HCT116 (cell line): ENCODE measurements around the gene TLX3. TPM values are rescaled to one million over a fixed set of nuclear protein-coding genes. Genes with fewer than 3 reads are reported as not detected.

Source experiments
- ATAC-seq: fragments of 200-7000 bp; cut with Tn5 transposase; 2 replicates; pipeline ENCODE4 v1.9.1; 2020; ENCODE audit warnings: mild to moderate bottlenecking, moderate library complexity
- BruUV-seq: library from RNA; stranded (reverse); fragments of 400-500 nt; replicated peaks from 2 replicates; lab custom pipeline; 2021; lab: Mats Ljungman, UMichigan
- CTCF ChIA-PET: fragments of 300-600 bp; sonication (Branson Sonifier 250); formaldehyde crosslinking; loops from one replicate; lab custom pipeline; 2021; ENCODE audit warnings: antibody characterized with exemption; lab: Charles Lee
- POLR2A ChIA-PET: fragments of 300-600, 350-600 bp; sonication (Branson Sonifier 250); formaldehyde crosslinking; loops from one replicate; lab custom pipeline; 2021; ENCODE audit warnings: antibody characterized with exemption; lab: Charles Lee
- RAD21 ChIA-PET, 2 experiments: fragments of 300-600 bp; sonication (Branson Sonifier 250); formaldehyde crosslinking; loops; one replicate each; lab custom pipeline; 2023; ENCODE audit warnings: low total read pairs in 2 of 2; ENCODE audit not compliant: uncharacterized antibody in 2 of 2, unreplicated experiment in 2 of 2, low non-redundant PET in 1 of 2; lab: Charles Lee
- DNase-seq: peaks from one replicate; pipeline ENCODE4 v3.0.0-alpha.2; 2010; ENCODE audit warnings: low read depth, low spot score
- H2AFZ ChIP-seq: fragments of 200-600 bp; shearing (Covaris generic), sonication (generic); 2 replicates; pipeline ENCODE4 v1.6.1; 2017; ENCODE audit warnings: low read depth, mixed run types, mixed read lengths, antibody characterized with exemption, low read length; ENCODE audit not compliant: poor library complexity, severe bottlenecking
- H3K27ac ChIP-seq: 2 replicates; pipeline ENCODE4 v1.5.1; 2012; ENCODE audit warnings: low read depth, low read length
- H3K27me3 ChIP-seq: fragments of 200-600 bp; sonication (generic); 2 replicates; pipeline ENCODE4 v1.6.1; 2016; ENCODE audit warnings: mixed run types, low read length, mixed read lengths; ENCODE audit not compliant: insufficient read depth
- H3K36me3 ChIP-seq, 2 experiments: fragments of 200-500 bp in 1 of 2; fragments of 200-600 bp in 1 of 2; sonication (Bioruptor generic) in 1 of 2; sonication (generic) in 1 of 2; 2 replicates each; pipeline versions ENCODE4 v1.5.1 to v1.6.1; 2014 to 2016; ENCODE audit warnings: low read length in 2 of 2, inconsistent platforms in 1 of 2, mixed read lengths in 1 of 2, mixed run types in 1 of 2; ENCODE audit not compliant: insufficient read depth in 2 of 2, control insufficient read depth in 1 of 2
- H3K4me1 ChIP-seq, 2 experiments: fragments of 200-600 bp in 1 of 2; sonication (generic) in 1 of 2; 2 replicates each; pipeline versions ENCODE4 v1.5.1 to v1.6.1; 2012 to 2017; ENCODE audit warnings: low read length in 2 of 2, inconsistent platforms in 1 of 2, mild to moderate bottlenecking in 1 of 2, mixed read lengths in 1 of 2, mixed run types in 1 of 2, moderate library complexity in 1 of 2; ENCODE audit not compliant: insufficient read depth in 2 of 2, control insufficient read depth in 1 of 2
- H3K4me2 ChIP-seq: fragments of 200-600 bp; sonication (generic); 2 replicates; pipeline ENCODE4 v1.6.1; 2017; ENCODE audit warnings: mixed run types, low read length, mixed read lengths
- H3K4me3 ChIP-seq, 2 experiments: fragments of 200-600 bp in 1 of 2; sonication (generic) in 1 of 2; replicated peaks in 1 of 2; 2 replicates each; pipeline ENCODE4 v1.5.1; 2011 to 2016; ENCODE audit warnings: low read length in 2 of 2, control low read depth in 1 of 2, low read depth in 1 of 2, mild to moderate bottlenecking in 1 of 2, mixed read lengths in 1 of 2, mixed run types in 1 of 2
- H3K79me2 ChIP-seq: fragments of 200-600 bp; sonication (generic); 2 replicates; pipeline ENCODE4 v1.6.1; 2017; ENCODE audit warnings: mild to moderate bottlenecking, mixed run types, low read length, moderate library complexity, mixed read lengths; ENCODE audit not compliant: insufficient read depth
- H3K9ac ChIP-seq: fragments of 200-600 bp; sonication (generic); 2 replicates; pipeline ENCODE4 v1.6.1; 2016; ENCODE audit warnings: low read length, mixed read lengths
- H3K9me2 ChIP-seq: fragments of 200-600 bp; sonication (generic), shearing (Covaris generic); 2 replicates; pipeline ENCODE4 v1.6.1; 2017; ENCODE audit warnings: mixed run types, mild to moderate bottlenecking, moderate library complexity; ENCODE audit not compliant: insufficient read depth
- H3K9me3 ChIP-seq, 2 experiments: fragments of 200-500 bp in 1 of 2; fragments of 200-600 bp in 1 of 2; sonication (Bioruptor generic) in 1 of 2; sonication (generic) in 1 of 2; 2 replicates each; pipeline ENCODE4 v1.6.1; 2014 to 2017; ENCODE audit warnings: low read length in 2 of 2, mixed read lengths in 2 of 2, inconsistent platforms in 1 of 2, low read depth in 1 of 2, mild to moderate bottlenecking in 1 of 2, mixed run types in 1 of 2, moderate library complexity in 1 of 2; ENCODE audit not compliant: control insufficient read depth in 1 of 2, insufficient read depth in 1 of 2
- H4K20me1 ChIP-seq: fragments of 200-600 bp; sonication (generic), shearing (Covaris generic); 2 replicates; pipeline ENCODE4 v1.6.1; 2017; ENCODE audit warnings: mixed run types, mild to moderate bottlenecking, moderate library complexity; ENCODE audit not compliant: insufficient read depth
- CEBPB ChIP-seq: IDR thresholded peaks from 2 replicates; pipeline ENCODE4 v1.6.1; 2012; ENCODE audit warnings: low read depth
- EZH2phosphoT487 ChIP-seq: fragments of 200-600 bp; IDR thresholded peaks from 2 replicates; pipeline ENCODE4 v1.6.1; 2018; ENCODE audit warnings: antibody characterized with exemption, borderline replicate concordance
- JUND ChIP-seq: IDR thresholded peaks from 2 replicates; pipeline ENCODE4 v1.6.1; 2012
- POLR2A ChIP-seq: IDR thresholded peaks from 2 replicates; pipeline ENCODE4 v1.7.0; 2011; ENCODE audit warnings: borderline replicate concordance; ENCODE audit not compliant: insufficient read depth, insufficient read length; ENCODE audit errors: extremely low read depth
- POLR2AphosphoS5 ChIP-seq: IDR thresholded peaks from 2 replicates; pipeline ENCODE4 v1.6.1; 2011; ENCODE audit warnings: mild to moderate bottlenecking, low read depth, low read length, moderate library complexity
- RAD21 ChIP-seq: IDR thresholded peaks from 2 replicates; pipeline ENCODE4 v1.6.1; 2012; ENCODE audit warnings: low read depth, mild to moderate bottlenecking
- SIN3A ChIP-seq: IDR thresholded peaks from 2 replicates; pipeline ENCODE4 v1.6.1; 2012; ENCODE audit warnings: low read depth
- TCF7L2 ChIP-seq: IDR thresholded peaks from 2 replicates; pipeline ENCODE4 v1.7.0; 2011; ENCODE audit warnings: borderline replicate concordance, inconsistent platforms; ENCODE audit not compliant: insufficient read depth, insufficient read length; ENCODE audit errors: extremely low read depth
- YY1 ChIP-seq: IDR thresholded peaks from 2 replicates; pipeline ENCODE4 v1.6.1; 2011; ENCODE audit warnings: low read length, low read depth, moderate library complexity, mild to moderate bottlenecking; ENCODE audit not compliant: insufficient replicate concordance; ENCODE audit errors: extremely low read depth
- ZFX ChIP-seq: fragments of 450-650 bp; IDR thresholded peaks from 2 replicates; pipeline ENCODE4 v1.6.1; 2017
- ZNF274 ChIP-seq: fragments of 200-500 bp; sonication (Bioruptor generic); IDR thresholded peaks from 2 replicates; pipeline ENCODE4 v1.6.1; 2014; ENCODE audit warnings: mild to moderate bottlenecking, low read depth, low read length, inconsistent platforms
- intact Hi-C: fragments of 100-400 bp; cut with micrococcal nuclease; formaldehyde crosslinking; loops from 2 replicates; pipeline ENCODE4 v1.10.0; 2022
- total RNA-seq: library from RNA; stranded (reverse); gene quantifications from one replicate; pipeline ENCODE4 v1.2.1, GENCODE V29; 2021; ENCODE audit not compliant: unreplicated experiment
- TF ChIP-seq, protein P1 (sequence below): IDR thresholded peaks from 2 replicates; pipeline ENCODE4 v1.6.1; 2012
- TF ChIP-seq, protein P2 (sequence below): IDR thresholded peaks from 2 replicates; pipeline ENCODE4 v1.6.1; 2012

TLX3 gene
- total RNA-seq, 1 experiment from 2014 or later, result 4.6 TPM

DNA sequence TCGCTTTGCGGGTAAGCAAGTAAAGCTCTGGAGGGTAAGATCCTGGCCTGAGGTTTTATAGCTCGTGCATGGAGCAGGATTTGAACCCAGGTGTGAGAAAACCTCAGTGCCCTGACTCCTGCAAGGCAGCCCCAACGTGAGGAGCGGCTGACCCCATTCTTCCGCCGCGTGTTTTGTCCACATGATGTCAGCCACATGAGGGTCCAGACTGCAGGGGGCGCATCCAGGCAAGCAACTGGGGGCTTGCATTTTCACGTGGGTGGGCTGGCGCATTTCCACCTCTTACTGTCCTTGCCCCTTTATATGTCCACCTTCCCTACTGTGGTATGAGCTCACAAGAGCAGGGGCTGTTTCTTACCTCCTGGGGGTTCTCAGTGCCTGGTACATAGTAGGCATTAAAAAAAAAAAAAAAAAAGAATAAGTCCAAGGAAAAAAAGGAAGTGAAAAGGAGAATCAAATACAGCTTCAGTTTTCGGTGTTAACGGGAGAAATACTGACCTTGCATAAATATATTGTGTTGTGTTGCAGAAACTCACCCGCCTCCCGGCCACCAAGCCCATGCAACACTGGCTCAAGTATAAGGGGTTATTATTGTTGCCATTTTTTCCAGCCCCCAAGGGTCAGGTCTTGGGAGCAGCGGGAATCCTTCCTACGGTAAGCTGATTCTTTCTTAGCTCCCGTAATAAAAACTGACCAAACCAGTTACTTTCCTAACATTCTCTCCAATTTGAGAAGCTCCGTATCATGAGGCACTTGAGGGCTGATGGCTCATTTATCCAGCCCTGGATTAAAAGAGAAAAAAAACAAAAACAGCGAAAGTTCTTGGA, 15.0 kb downstream of the TLX3 start:
- no peak overlapping the region for H3K27ac ChIP-seq
- RAD21 ChIA-PET, result no interaction called here
- DNase-seq, result no peak
- no peak for TF ChIP-seq JUND
- TF ChIP-seq, protein P1, sequence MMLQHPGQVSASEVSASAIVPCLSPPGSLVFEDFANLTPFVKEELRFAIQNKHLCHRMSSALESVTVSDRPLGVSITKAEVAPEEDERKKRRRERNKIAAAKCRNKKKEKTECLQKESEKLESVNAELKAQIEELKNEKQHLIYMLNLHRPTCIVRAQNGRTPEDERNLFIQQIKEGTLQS, result no peak
- peaks cover 5% of the 10 kb centered on the region; the same call in 1 of the 2 replicates for H3K27me3 ChIP-seq
- no peak overlapping the region for H2AFZ ChIP-seq
- H3K9me3 ChIP-seq, result no peaks in the 10 kb centered on the region
- no peaks in the 10 kb centered on the region for H3K9me2 ChIP-seq
- no peak overlapping the region for H3K4me2 ChIP-seq
- no peaks in the 10 kb centered on the region for H4K20me1 ChIP-seq
- POLR2A ChIA-PET, result interaction anchor here (0.7 kb wide), 1 partner anchor 473 kb away, joined by 3 read pairs; no protein-coding TSS in a partner anchor
- no peaks in the 10 kb centered on the region for H3K36me3 ChIP-seq
- CTCF ChIA-PET, result interaction anchor here (1.1 kb wide), 1 partner anchor 18 kb away, joined by 3 read pairs; no protein-coding TSS in a partner anchor
- intact Hi-C loops, result no loop called here
- no peaks in the 10 kb centered on the region for H3K4me1 ChIP-seq
- no peak overlapping the region for H3K4me3 ChIP-seq
- no TSS peak for BruUV-seq
- no peaks in the 10 kb centered on the region for H3K79me2 ChIP-seq
- no peak for ATAC-seq
- H3K9ac ChIP-seq, result no peak overlapping the region

DNA sequence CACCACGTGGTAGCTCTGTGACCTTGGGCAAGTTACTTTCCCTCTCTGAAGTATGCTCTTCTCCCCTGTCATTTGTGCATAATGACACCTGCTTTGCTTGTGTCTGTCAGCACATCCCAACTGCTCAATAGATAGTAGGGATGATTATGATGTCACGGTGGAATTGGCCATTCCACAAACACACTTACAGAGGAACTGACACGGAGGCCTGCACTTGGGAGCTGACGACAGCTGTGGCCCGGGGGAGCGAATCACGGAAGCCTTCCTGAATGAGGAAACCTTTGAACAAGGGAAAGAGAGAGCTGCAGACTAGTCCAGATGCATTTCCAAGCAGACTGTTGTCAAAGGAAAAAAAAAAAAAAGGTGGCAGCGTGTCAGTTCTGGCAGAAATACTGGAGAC, 21.0 kb downstream of the TLX3 start:
- DNase-seq (no peak), ATAC-seq (no peak)
- ChIA-PET POLR2A (no interaction called here), RAD21 (no interaction called here), CTCF (no interaction called here)
- TF ChIP-seq ZNF274 (no peak), YY1 (no peak), EZH2phosphoT487 (no peak), CEBPB (no peak), RAD21 (no peak), POLR2AphosphoS5 (no peak), SIN3A (no peak), POLR2A (no peak), ZFX (no peak), TCF7L2 (no peak)
- TF ChIP-seq, protein P2, sequence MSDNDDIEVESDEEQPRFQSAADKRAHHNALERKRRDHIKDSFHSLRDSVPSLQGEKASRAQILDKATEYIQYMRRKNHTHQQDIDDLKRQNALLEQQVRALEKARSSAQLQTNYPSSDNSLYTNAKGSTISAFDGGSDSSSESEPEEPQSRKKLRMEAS, result no peak
- TF ChIP-seq, protein P1, result no peak
- H4K20me1 ChIP-seq, result no peaks in the 10 kb centered on the region
- H2AFZ ChIP-seq, result no peak overlapping the region
- no peak overlapping the region for H3K4me2 ChIP-seq
- H3K4me3 ChIP-seq, result no peak overlapping the region
- H3K36me3 ChIP-seq, result no peaks in the 10 kb centered on the region
- no TSS peak for BruUV-seq
- no peaks in the 10 kb centered on the region for H3K79me2 ChIP-seq
- H3K4me1 ChIP-seq, result no peaks in the 10 kb centered on the region
- intact Hi-C loops, result no loop called here
- H3K9me3 ChIP-seq, result no peaks in the 10 kb centered on the region
- H3K9ac ChIP-seq, result no peak overlapping the region
- no peak overlapping the region for H3K27ac ChIP-seq
- no peaks in the 10 kb centered on the region for H3K9me2 ChIP-seq
- H3K27me3 ChIP-seq, result peaks cover 5% of the 10 kb centered on the region; the same call in 1 of the 2 replicates
